ENCODE measurements around the gene AKNA. TPM values are rescaled to one million over a fixed set of nuclear protein-coding genes. Genes with fewer than 3 reads are reported as not detected.

The AKNA gene
- total and polyA plus RNA-seq, 2 donors (not counting 1 experiment from before 2014, with no cell fraction given) = 178 to 407 TPM

GRCh38 chr9:114411452-114411851, 23.7 kb upstream of the AKNA start:
- ChIA-PET POLR2A (no interaction called here), CTCF (interaction anchor here (8.9 kb wide), 1 partner anchor 242 kb away, joined by 144 read pairs; no protein-coding TSS in a partner anchor)
- 95% methylated on average over 4 of the region's 6 CpGs for WGBS (ENCODE audit: insufficient coverage)
- Histone ChIP-seq H3K9ac (ENCODE audit: low read length) (no peak overlapping the region), H3K27ac (ENCODE audit: low read length in 2 of 2) (no peak overlapping the region), H3K36me3 (replicated peaks in 1 of 2; ENCODE audit: control extremely low read depth in 1 of 2, control insufficient read depth in 1 of 2, extremely low read depth in 1 of 2, insufficient read depth in 2 of 2, low read length in 1 of 2) (no peaks in the 10 kb centered on the region), H2AFZ (ENCODE audit: insufficient read depth, low read depth, low read length, poor library complexity, severe bottlenecking) (no peak overlapping the region), H3K4me2 (replicated peaks; ENCODE audit: low read depth, low read length, poor library complexity, severe bottlenecking) (no peak overlapping the region), H4K20me1 (ENCODE audit: control insufficient read depth, insufficient read depth, low read length, poor library complexity, severe bottlenecking) (no peaks in the 10 kb centered on the region), H3K4me1 (ENCODE audit: control insufficient read depth in 2 of 2, insufficient read depth in 2 of 2, low read length in 2 of 2) (no peaks in the 10 kb centered on the region), H3K27me3 (replicated peaks in 1 of 4; ENCODE audit: control extremely low read depth in 1 of 4, control insufficient read depth in 3 of 4, insufficient read depth in 4 of 4, low read length in 3 of 4) (no peaks in the 10 kb centered on the region), H3K9me3 (ENCODE audit: control extremely low read depth in 1 of 3, control insufficient read depth in 2 of 3, insufficient read depth in 1 of 3, low read length in 2 of 3) (no peaks in the 10 kb centered on the region), H3K4me3 (ENCODE audit: control extremely low read depth in 1 of 5, extremely low read depth in 1 of 5, insufficient read depth in 1 of 5, low read depth in 2 of 5, low read length in 4 of 5) (no peak overlapping the region), H3K79me2 (ENCODE audit: control insufficient read depth, insufficient read depth, low read length) (no peaks in the 10 kb centered on the region)
- Mint-ChIP-seq H3K9me3 (ENCODE audit: insufficient read depth) (no peaks in the 10 kb centered on the region), H3K27me3 (no peaks in the 10 kb centered on the region), H3K4me3 (no peak overlapping the region), H3K27ac (no peak overlapping the region), H3K4me1 (no peaks in the 10 kb centered on the region)
- intact Hi-C loops (cut with micrococcal nuclease) = no loop called here
- TF ChIP-seq CTCF (IDR thresholded peaks at IDR 0.05) (no peak), EZH2 (IDR thresholded peaks at IDR 0.05; ENCODE audit: borderline replicate concordance, insufficient read depth, low read depth, low read length, poor library complexity, severe bottlenecking) (no peak)
- ATAC-seq (ENCODE audit: low read depth) (no peak), DNase-seq (no peak)

- WGBS (ENCODE audit: insufficient coverage) = 94% methylated on average over 7 of the region's 8 CpGs
- intact Hi-C loops (cut with micrococcal nuclease) = no loop called here
- POLR2A ChIA-PET = no interaction called here
These were observed 23.1 kb upstream of the AKNA start for GRCh38 chr9:114410910-114411309.

More at GRCh38 chr9:114410910-114411309, 23.1 kb upstream of the AKNA start:
- Histone ChIP-seq H3K27ac (ENCODE audit: low read length in 2 of 2) (no peak overlapping the region), H3K9ac (ENCODE audit: low read length) (no peak overlapping the region), H3K4me1 (ENCODE audit: control insufficient read depth in 2 of 2, insufficient read depth in 2 of 2, low read length in 2 of 2) (peaks cover 1 to 2% of the 10 kb centered on the region in 2 donors), H3K4me2 (replicated peaks; ENCODE audit: low read depth, low read length, poor library complexity, severe bottlenecking) (no peak overlapping the region), H3K36me3 (replicated peaks in 1 of 2; ENCODE audit: control extremely low read depth in 1 of 2, control insufficient read depth in 1 of 2, extremely low read depth in 1 of 2, insufficient read depth in 2 of 2, low read length in 1 of 2) (no peaks in the 10 kb centered on the region), H3K79me2 (ENCODE audit: control insufficient read depth, insufficient read depth, low read length) (no peaks in the 10 kb centered on the region), H3K9me3 (ENCODE audit: control extremely low read depth in 1 of 3, control insufficient read depth in 2 of 3, insufficient read depth in 1 of 3, low read length in 2 of 3) (no peaks in the 10 kb centered on the region), H3K27me3 (replicated peaks in 1 of 4; ENCODE audit: control extremely low read depth in 1 of 4, control insufficient read depth in 3 of 4, insufficient read depth in 4 of 4, low read length in 3 of 4) (no peaks in the 10 kb centered on the region), H2AFZ (ENCODE audit: insufficient read depth, low read depth, low read length, poor library complexity, severe bottlenecking) (no peak overlapping the region), H3K4me3 (ENCODE audit: control extremely low read depth in 1 of 5, extremely low read depth in 1 of 5, insufficient read depth in 1 of 5, low read depth in 2 of 5, low read length in 4 of 5) (no peak overlapping the region), H4K20me1 (ENCODE audit: control insufficient read depth, insufficient read depth, low read length, poor library complexity, severe bottlenecking) (no peaks in the 10 kb centered on the region)
- Mint-ChIP-seq H3K27ac (no peak overlapping the region), H3K4me3 (no peak overlapping the region), H3K9me3 (ENCODE audit: insufficient read depth) (no peaks in the 10 kb centered on the region), H3K4me1 (no peaks in the 10 kb centered on the region), H3K27me3 (no peaks in the 10 kb centered on the region)
- ATAC-seq (ENCODE audit: low read depth) = no peak
- no peak for TF ChIP-seq CTCF (IDR thresholded peaks at IDR 0.05)
- TF ChIP-seq EZH2 (IDR thresholded peaks at IDR 0.05; ENCODE audit: borderline replicate concordance, insufficient read depth, low read depth, low read length, poor library complexity, severe bottlenecking) = no peak
- DNase-seq = no peak
- CTCF ChIA-PET = interaction anchor here (1.6 to 8.9 kb wide), 2 partner anchors 8 to 242 kb away, joined by 3 to 144 read pairs; no protein-coding TSS in a partner anchor
